GM23248 (cell line): Measurements from ENCODE around the gene FURIN. TPM values are rescaled to one million over a fixed set of nuclear protein-coding genes. Genes with fewer than 3 reads are reported as not detected.
"Not testable (repeated sequence)": the region's sequence is repeated elsewhere in the genome, so short reads cannot be mapped to it uniquely, and the experiment has no call there.

Source experiments
- DNase-seq: peaks from one replicate; pipeline ENCODE4 v3.0.0-alpha.2; 2015
- H2AFZ ChIP-seq: fragments of 200-600 bp; sonication (generic); 2 replicates; pipeline ENCODE4 v1.6.1; 2016; ENCODE audit warnings: antibody characterized with exemption
- H3F3A ChIP-seq: fragments of 200-600 bp; sonication (generic); 2 replicates; pipeline ENCODE4 v1.6.1; 2016; ENCODE audit warnings: mild to moderate bottlenecking, antibody characterized with exemption, mixed run types; ENCODE audit not compliant: insufficient read depth
- H3K27ac ChIP-seq: fragments of 200-600 bp; sonication (generic); 2 replicates; pipeline ENCODE4 v1.5.1; 2016; ENCODE audit warnings: mild to moderate bottlenecking
- H3K27me3 ChIP-seq: fragments of 200-600 bp; sonication (generic); replicated peaks from 2 replicates; pipeline ENCODE4 v1.6.1; 2016; ENCODE audit warnings: mild to moderate bottlenecking; ENCODE audit not compliant: insufficient read depth
- H3K36me3 ChIP-seq: fragments of 200-600 bp; sonication (generic); 2 replicates; pipeline ENCODE4 v1.6.1; 2016; ENCODE audit warnings: low read depth, mild to moderate bottlenecking
- H3K4me1 ChIP-seq: fragments of 200-600 bp; sonication (generic); 2 replicates; pipeline ENCODE4 v1.6.1; 2016; ENCODE audit warnings: mild to moderate bottlenecking; ENCODE audit not compliant: insufficient read depth
- H3K4me2 ChIP-seq: fragments of 200-600 bp; sonication (generic); one replicate; pipeline ENCODE4 v1.6.1; 2016; ENCODE audit warnings: mild to moderate bottlenecking; ENCODE audit not compliant: unreplicated experiment
- H3K4me3 ChIP-seq: fragments of 200-600 bp; sonication (generic); 2 replicates; pipeline ENCODE4 v1.5.1; 2016; ENCODE audit warnings: mild to moderate bottlenecking
- H3K79me2 ChIP-seq: fragments of 200-600 bp; sonication (generic); 2 replicates; pipeline ENCODE4 v1.6.1; 2016; ENCODE audit warnings: mild to moderate bottlenecking; ENCODE audit not compliant: insufficient read depth
- H3K9ac ChIP-seq: fragments of 200-600 bp; sonication (generic); 2 replicates; pipeline ENCODE4 v1.6.1; 2016; ENCODE audit warnings: mild to moderate bottlenecking
- H3K9me2 ChIP-seq: fragments of 200-600 bp; sonication (generic); 2 replicates; pipeline ENCODE4 v1.6.1; 2016; ENCODE audit warnings: mixed run types, mild to moderate bottlenecking, moderate library complexity; ENCODE audit not compliant: insufficient read depth
- H3K9me3 ChIP-seq: fragments of 200-600 bp; sonication (generic); one replicate; pipeline ENCODE4 v1.6.1; 2017; ENCODE audit warnings: low read depth
- H4K20me1 ChIP-seq: fragments of 200-600 bp; sonication (generic); 2 replicates; pipeline ENCODE4 v1.6.0; 2016; ENCODE audit not compliant: insufficient read depth
- EZH2 ChIP-seq: fragments of 200-600 bp; sonication (generic); IDR thresholded peaks from 2 replicates; pipeline ENCODE4 v1.6.1; 2018; ENCODE audit warnings: antibody characterized with exemption, mild to moderate bottlenecking; ENCODE audit not compliant: insufficient read depth, poor library complexity, severe bottlenecking
- EZH2phosphoT487 ChIP-seq: fragments of 200-600 bp; sonication (generic); IDR thresholded peaks from 2 replicates; pipeline ENCODE4 v1.6.1; 2018; ENCODE audit warnings: antibody characterized with exemption, moderate library complexity, mild to moderate bottlenecking, low read depth; ENCODE audit not compliant: insufficient read depth
- WGBS, 2 experiments: methylation state at CpG; one replicate each; pipeline ENCODE4 v1.1.6; 2015 to 2017; ENCODE audit warnings: low lambda C conversion rate in 2 of 2, low coverage in 1 of 2; ENCODE audit errors: missing lambda C conversion rate in 2 of 2; 5-methylcytosine and 5-hydroxymethylcytosine counted together
- in situ Hi-C: fragments of 300-500 bp; cut with MboI; formaldehyde crosslinking; loops from 2 replicates; pipeline ENCODE4 v1.15.0; 2020
- polyA plus RNA-seq: library from polyadenylated mRNA; unstranded; fragments of >200 nt; fragmentation: Nextera tagmentation; extraction: Ambion mirVana; gene quantifications from 2 replicates; pipeline ENCODE4 v1.2.1, GENCODE V29; 2016
- total RNA-seq: library from RNA; depleted of rRNA; stranded (reverse); fragments of >200 nt; shearing (Covaris generic); gene quantifications from 2 replicates; pipeline ENCODE4 v1.2.3, GENCODE V29; 2014

The FURIN gene
- total and polyA plus RNA-seq, 2 experiments from 2014 or later, result 13.9 to 50.8 TPM

- H2AFZ ChIP-seq, result no peak overlapping the region
- H3K4me1 ChIP-seq, result no peaks in the 10 kb centered on the region
- H4K20me1 ChIP-seq, result no peaks in the 10 kb centered on the region
- no peak overlapping the region for H3K4me3 ChIP-seq
- no peaks in the 10 kb centered on the region for H3K9me2 ChIP-seq
- in situ Hi-C loops, result no loop called here
- no peak overlapping the region for H3K27ac ChIP-seq
- no peaks in the 10 kb centered on the region for H3K9me3 ChIP-seq
- H3F3A ChIP-seq, result no peaks in the 10 kb centered on the region
- no peak for DNase-seq
- TF ChIP-seq EZH2 (no peak), EZH2phosphoT487 (no peak)
- WGBS, 2 experiments, result 75 to 76% methylated on average over 14 to 15 of the region's 15 CpGs
- no peak overlapping the region for H3K9ac ChIP-seq
- H3K79me2 ChIP-seq, result no peaks in the 10 kb centered on the region
- H3K4me2 ChIP-seq, result no peak overlapping the region
- no peaks in the 10 kb centered on the region for H3K27me3 ChIP-seq
- no peaks in the 10 kb centered on the region; the same call in 1 of the 2 replicates for H3K36me3 ChIP-seq
Observed at GRCh38 chr15:90907051-90907660, 38.8 kb downstream of the FURIN start.

GRCh38 chr15:90907838-90908507 lies 39.6 kb downstream of the FURIN start:
- H2AFZ ChIP-seq, result no peak overlapping the region
- DNase-seq, result no peak
- H3K9me3 ChIP-seq, result no peaks in the 10 kb centered on the region
- H4K20me1 ChIP-seq, result no peaks in the 10 kb centered on the region
- no peaks in the 10 kb centered on the region for H3F3A ChIP-seq
- no peak for TF ChIP-seq EZH2phosphoT487
- no peak for TF ChIP-seq EZH2
- no peak overlapping the region for H3K27ac ChIP-seq
- H3K36me3 ChIP-seq, result no peaks in the 10 kb centered on the region; the same call in 1 of the 2 replicates
- no peak overlapping the region for H3K9ac ChIP-seq
- H3K4me1 ChIP-seq, result no peaks in the 10 kb centered on the region
- in situ Hi-C loops, result no loop called here
- 84 to 86% methylated on average over 9 of the region's 9 CpGs for WGBS, 2 experiments
- H3K27me3 ChIP-seq, result no peaks in the 10 kb centered on the region
- H3K4me2 ChIP-seq, result no peak overlapping the region
- H3K9me2 ChIP-seq, result no peaks in the 10 kb centered on the region
- H3K4me3 ChIP-seq, result no peak overlapping the region
- H3K79me2 ChIP-seq, result no peaks in the 10 kb centered on the region

GRCh38 chr15:90909449-90909848 lies 41.1 kb downstream of the FURIN start:
- H3K4me1 ChIP-seq, H3K4me2 ChIP-seq, H3K9ac ChIP-seq, H3K9me2 ChIP-seq, in situ Hi-C loops, DNase-seq, H3F3A ChIP-seq, H3K79me2 ChIP-seq, H4K20me1 ChIP-seq, H3K27ac ChIP-seq, H3K36me3 ChIP-seq, H3K4me3 ChIP-seq, H2AFZ ChIP-seq, H3K9me3 ChIP-seq, H3K27me3 ChIP-seq: not testable (repeated sequence)
- WGBS, 2 experiments, result 82 to 83% methylated on average over 11 of the region's 11 CpGs

GRCh38 chr15:90909976-90910375 lies 41.6 kb downstream of the FURIN start:
- Histone ChIP-seq H3K4me2 (no peak overlapping the region), H3K9ac (no peak overlapping the region), H3K9me2 (no peaks in the 10 kb centered on the region), H3F3A (no peaks in the 10 kb centered on the region), H3K9me3 (no peaks in the 10 kb centered on the region), H3K36me3 (no peaks in the 10 kb centered on the region; the same call in 1 of the 2 replicates), H3K79me2 (no peaks in the 10 kb centered on the region), H4K20me1 (no peaks in the 10 kb centered on the region), H3K27me3 (no peaks in the 10 kb centered on the region), H3K27ac (no peak overlapping the region), H2AFZ (no peak overlapping the region), H3K4me3 (no peak overlapping the region), H3K4me1 (no peaks in the 10 kb centered on the region)
- DNase-seq, result no peak
- 91 to 96% methylated on average over 8 of the region's 8 CpGs for whole genome bisulfite sequencing, 2 experiments
- in situ Hi-C loops, result no loop called here
- no peak for TF ChIP-seq EZH2
- no peak for TF ChIP-seq EZH2phosphoT487
